Right renal pelvis (tissue), 4 donors: ENCODE data around the gene ACRBP. TPM values are rescaled to one million over a fixed set of nuclear protein-coding genes. Genes with fewer than 3 reads are reported as not detected.

ENCODE experiments used
- polyA plus RNA-seq, 4 donors: library from polyadenylated mRNA; unstranded; fragments of 120-200 nt; gene quantifications; one replicate each; pipeline ENCODE4 v1.2.1, GENCODE V29; 2013; ENCODE audit not compliant: insufficient read length in 4 of 4

The ACRBP gene
- polyA plus RNA-seq, 4 donors = 4.2 to 6.9 (median 5.6) TPM

Other genes with a start within 250 kb of the ACRBP start
- gene CD27, start 202.5 kb downstream of the ACRBP start, polyA plus RNA-seq = 1 to 10 TPM in 2 of 4 donors, under 1 TPM in 2; 0.62 to 1.3 (median 1.00) TPM
- gene TAPBPL, start 195.4 kb downstream of the ACRBP start, polyA plus RNA-seq = 10 to 100 TPM; 16.1 to 19.8 (median 18.7) TPM
- 10 to 100 TPM in 2 of 4 donors, 1 to 10 TPM in 2; 8.0 to 11.6 (median 10.1) TPM for gene VAMP1, start 176.8 kb downstream of the ACRBP start, polyA plus RNA-seq
- gene MRPL51, start 154.2 kb downstream of the ACRBP start, polyA plus RNA-seq = 100 to 1,000 TPM; 179 to 191 (median 185) TPM
- 10 to 100 TPM; 57.5 to 62.5 (median 59.9) TPM for gene NCAPD2, start 153.3 kb downstream of the ACRBP start, polyA plus RNA-seq
- gene GAPDH, start 112.9 kb downstream of the ACRBP start, polyA plus RNA-seq = 1,000 to 10,000 TPM; 1,811 to 2,323 (median 1,879) TPM
- gene IFFO1, start 91.4 kb downstream of the ACRBP start, polyA plus RNA-seq = 10 to 100 TPM; 12.1 to 16.5 (median 14.0) TPM
- 10 to 100 TPM; 22.8 to 26.9 (median 23.9) TPM for gene NOP2, start 79.1 kb downstream of the ACRBP start, polyA plus RNA-seq
- gene CHD4, start 40.1 kb downstream of the ACRBP start, polyA plus RNA-seq = 100 to 1,000 TPM; 267 to 304 (median 280) TPM
- gene LPAR5, start 11.5 kb downstream of the ACRBP start, polyA plus RNA-seq = 1 to 10 TPM; 1.0 to 1.8 (median 1.4) TPM
- gene ING4, start 15.7 kb upstream of the ACRBP start, polyA plus RNA-seq = 100 to 1,000 TPM; 117 to 136 (median 120) TPM
- gene ZNF384, start 41.9 kb upstream of the ACRBP start, polyA plus RNA-seq = 10 to 100 TPM; 75.9 to 87.8 (median 84.9) TPM
- gene PIANP, start 53.4 kb upstream of the ACRBP start, polyA plus RNA-seq = 10 to 100 TPM; 11.2 to 16.7 (median 11.3) TPM
- 10 to 100 TPM; 66.4 to 74.5 (median 69.6) TPM for gene COPS7A, start 76.6 kb upstream of the ACRBP start, polyA plus RNA-seq
- gene MLF2, start 105.7 kb upstream of the ACRBP start, polyA plus RNA-seq = 100 to 1,000 TPM; 205 to 257 (median 211) TPM
- gene PTMS, start 118.9 kb upstream of the ACRBP start, polyA plus RNA-seq = 100 to 1,000 TPM; 540 to 611 (median 577) TPM
- gene LAG3, start 125.1 kb upstream of the ACRBP start, polyA plus RNA-seq = 1 to 10 TPM; 1.6 to 1.9 (median 1.7) TPM
- 10 to 100 TPM; 29.9 to 33.8 (median 31.2) TPM for gene CD4, start 142.1 kb upstream of the ACRBP start, polyA plus RNA-seq
- gene GPR162, start 174.4 kb upstream of the ACRBP start, polyA plus RNA-seq = 10 to 100 TPM; 24.6 to 41.9 (median 29.4) TPM
- 10 to 100 TPM; 24.5 to 37.1 (median 29.3) TPM for gene P3H3, start 181.0 kb upstream of the ACRBP start, polyA plus RNA-seq
- 1 to 10 TPM; 5.0 to 7.5 (median 5.5) TPM for gene GNB3, start 193.5 kb upstream of the ACRBP start, polyA plus RNA-seq
- 10 to 100 TPM; 25.2 to 26.9 (median 25.8) TPM for gene CDCA3, start 203.9 kb upstream of the ACRBP start, polyA plus RNA-seq
- gene USP5, start 204.7 kb upstream of the ACRBP start, polyA plus RNA-seq = 10 to 100 TPM; 56.5 to 71.2 (median 61.1) TPM
- 100 to 1,000 TPM; 570 to 637 (median 589) TPM for gene TPI1, start 220.1 kb upstream of the ACRBP start, polyA plus RNA-seq
- 10 to 100 TPM; 10.1 to 15.0 (median 11.8) TPM for gene SPSB2, start 225.9 kb upstream of the ACRBP start, polyA plus RNA-seq